PC-3 (cell line): ENCODE measurements around the gene IFITM10. TPM values are rescaled to one million over a fixed set of nuclear protein-coding genes. Genes with fewer than 3 reads are reported as not detected.

Source experiments
- ATAC-seq: fragments of 200-7000 bp; cut with Tn5 transposase; 2 replicates; pipeline ENCODE4 v1.9.1; 2020; ENCODE audit warnings: mild to moderate bottlenecking, moderate library complexity
- BruUV-seq: library from RNA; stranded (reverse); fragments of 400-500 nt; replicated peaks from 2 replicates; lab custom pipeline; 2021; lab: Mats Ljungman, UMichigan
- CTCF ChIA-PET: fragments of 300-600 bp; sonication (Branson Sonifier 250); formaldehyde crosslinking; loops from one replicate; lab custom pipeline; 2022; ENCODE audit warnings: antibody characterized with exemption; lab: Charles Lee
- POLR2A ChIA-PET: fragments of 300-600 bp; sonication (Branson Sonifier 250); formaldehyde crosslinking; loops from one replicate; lab custom pipeline; 2022; ENCODE audit warnings: antibody characterized with exemption; ENCODE audit not compliant: unreplicated experiment; lab: Charles Lee
- DNase-seq: peaks from one replicate; pipeline ENCODE4 v3.0.0-alpha.2; 2015
- H2AFZ ChIP-seq: fragments of 300-600 bp; sonication (generic); 2 replicates; pipeline ENCODE4 v1.6.0; 2016; ENCODE audit warnings: antibody characterized with exemption, low read length
- H3F3A ChIP-seq: fragments of 300-600 bp; sonication (generic); one replicate; pipeline ENCODE4 v1.6.0; 2017; ENCODE audit warnings: antibody characterized with exemption, low read length, control low read depth, mild to moderate bottlenecking; ENCODE audit not compliant: unreplicated experiment
- H3K27ac ChIP-seq: fragments of 300-600 bp; sonication (generic); 2 replicates; pipeline ENCODE4 v1.5.1; 2016; ENCODE audit warnings: mild to moderate bottlenecking, low read length
- H3K27me3 ChIP-seq: fragments of 300-600 bp; sonication (generic); 2 replicates; pipeline ENCODE4 v1.6.1; 2016; ENCODE audit warnings: low read length, mixed read lengths
- H3K36me3 ChIP-seq: fragments of 300-600 bp; sonication (generic); 2 replicates; pipeline ENCODE4 v1.6.1; 2016; ENCODE audit warnings: low read depth, mixed run types, low read length, mixed read lengths
- H3K4me1 ChIP-seq: fragments of 300-600 bp; sonication (generic); 2 replicates; pipeline ENCODE4 v1.5.1; 2016; ENCODE audit warnings: low read length; ENCODE audit not compliant: insufficient read depth
- H3K4me2 ChIP-seq: fragments of 300-600 bp; sonication (generic); 2 replicates; pipeline ENCODE4 v1.6.0; 2016; ENCODE audit warnings: low read length
- H3K4me3 ChIP-seq: fragments of 300-600 bp; sonication (generic); 2 replicates; pipeline ENCODE4 v1.5.1; 2016; ENCODE audit warnings: mild to moderate bottlenecking, low read length, mixed read lengths
- H3K79me2 ChIP-seq: fragments of 300-600 bp; sonication (generic); 2 replicates; pipeline ENCODE4 v1.6.1; 2017; ENCODE audit warnings: low read length, mixed read lengths
- H3K9ac ChIP-seq: fragments of 300-600 bp; sonication (generic); 2 replicates; pipeline ENCODE4 v1.6.0; 2016; ENCODE audit warnings: mild to moderate bottlenecking, low read length
- H3K9me2 ChIP-seq: fragments of 300-600 bp; sonication (generic); replicated peaks from 2 replicates; pipeline ENCODE4 v1.6.1; 2016; ENCODE audit warnings: mixed run types, low read length, mixed read lengths
- H3K9me3 ChIP-seq: fragments of 300-600 bp; sonication (generic); 2 replicates; pipeline ENCODE4 v1.6.1; 2016; ENCODE audit warnings: low read length, mixed read lengths
- H4K20me1 ChIP-seq: fragments of 300-600 bp; sonication (generic); 2 replicates; pipeline ENCODE4 v1.6.1; 2016; ENCODE audit warnings: low read length, mixed read lengths
- CTCF ChIP-seq: fragments of 300-600 bp; sonication (generic); conservative IDR thresholded peaks from 2 replicates; pipeline ENCODE4 v1.5.1; 2017; ENCODE audit warnings: antibody characterized with exemption, low read depth, mild to moderate bottlenecking, low read length
- EZH2 ChIP-seq: fragments of 300-600 bp; sonication (generic); IDR thresholded peaks from one replicate; pipeline ENCODE4 v1.6.1; 2017; ENCODE audit warnings: antibody characterized with exemption, mild to moderate bottlenecking, low read length; ENCODE audit not compliant: unreplicated experiment
- EZH2phosphoT487 ChIP-seq: fragments of 300-600 bp; sonication (generic); IDR thresholded peaks from 2 replicates; pipeline ENCODE4 v1.6.1; 2018; ENCODE audit warnings: mild to moderate bottlenecking, antibody characterized with exemption, low read length, borderline replicate concordance
- intact Hi-C: fragments of 100-400 bp; cut with micrococcal nuclease; formaldehyde crosslinking; loops from 2 replicates; pipeline ENCODE4 v1.9.0; 2023
- total RNA-seq: library from RNA; depleted of rRNA; stranded (reverse); fragments of >200 nt; gene quantifications from 2 replicates; pipeline ENCODE4 v1.2.3, GENCODE V29; 2014

The IFITM10 gene
- total RNA-seq, 1 experiment from 2014 or later = 1.4 TPM

DNA sequence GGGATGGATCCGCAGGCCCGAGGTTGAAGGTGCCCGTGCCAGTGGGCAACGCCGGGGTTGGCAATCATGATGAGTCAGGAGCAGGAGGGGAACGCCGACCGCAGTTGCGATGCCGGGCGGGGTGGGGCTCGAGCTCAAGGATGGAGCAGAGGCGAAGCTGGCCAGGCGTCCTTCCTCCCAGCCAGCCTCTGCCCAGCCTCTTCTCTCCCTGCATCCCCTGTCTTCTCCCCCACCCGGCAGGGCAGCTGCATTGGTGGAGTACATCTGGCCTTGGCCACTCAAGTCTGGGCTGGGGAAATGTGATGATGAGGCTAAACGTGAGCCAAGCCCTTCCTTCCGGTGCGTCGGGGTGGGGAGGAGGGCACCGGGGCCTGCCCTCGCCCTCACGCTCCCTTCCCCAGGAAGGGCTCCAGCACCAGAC lies 3.9 kb downstream of the IFITM10 start:
- intact Hi-C loops = no loop called here
- H3K27ac ChIP-seq = no peak overlapping the region
- ATAC-seq = no peak
- H3K36me3 ChIP-seq = no peaks in the 10 kb centered on the region
- no peaks in the 10 kb centered on the region for H4K20me1 ChIP-seq
- BruUV-seq = no TSS peak
- no peak overlapping the region for H3K4me2 ChIP-seq
- no peaks in the 10 kb centered on the region for H3K4me1 ChIP-seq
- H3K4me3 ChIP-seq = no peak overlapping the region
- TF ChIP-seq EZH2 (no peak), CTCF (no peak), EZH2phosphoT487 (no peak)
- H3K79me2 ChIP-seq = no peaks in the 10 kb centered on the region
- H3K9me2 ChIP-seq = no peaks in the 10 kb centered on the region
- CTCF ChIA-PET = no interaction called here
- no peak overlapping the region for H3K9ac ChIP-seq
- no peak for DNase-seq
- no peaks in the 10 kb centered on the region for H3K9me3 ChIP-seq
- H3F3A ChIP-seq = no peaks in the 10 kb centered on the region
- peaks cover 7% of the 10 kb centered on the region; the same call in 1 of the 2 replicates for H3K27me3 ChIP-seq
- POLR2A ChIA-PET = no interaction called here
- no peak overlapping the region for H2AFZ ChIP-seq

GRCh38 chr11:1745701-1746320 lies 4.6 kb downstream of the IFITM10 start:
- no TSS peak for BruUV-seq
- DNase-seq (no peak), ATAC-seq (no peak)
- H3K9me2 ChIP-seq = no peaks in the 10 kb centered on the region
- intact Hi-C loops = no loop called here
- H3F3A ChIP-seq = no peaks in the 10 kb centered on the region
- no peak overlapping the region for H2AFZ ChIP-seq
- no peak overlapping the region for H3K4me2 ChIP-seq
- no peaks in the 10 kb centered on the region for H3K36me3 ChIP-seq
- H3K4me1 ChIP-seq = no peaks in the 10 kb centered on the region
- TF ChIP-seq EZH2phosphoT487 (no peak), CTCF (no peak), EZH2 (no peak)
- peaks cover 7% of the 10 kb centered on the region; the same call in 1 of the 2 replicates for H3K27me3 ChIP-seq
- H3K27ac ChIP-seq = no peak overlapping the region
- H3K4me3 ChIP-seq = no peak overlapping the region
- no peak overlapping the region for H3K9ac ChIP-seq
- ChIA-PET CTCF (no interaction called here), POLR2A (no interaction called here)
- H4K20me1 ChIP-seq = no peaks in the 10 kb centered on the region
- no peaks in the 10 kb centered on the region for H3K9me3 ChIP-seq
- H3K79me2 ChIP-seq = no peaks in the 10 kb centered on the region

- H3K36me3 ChIP-seq = no peaks in the 10 kb centered on the region
- no peaks in the 10 kb centered on the region for H3F3A ChIP-seq
- no TSS peak for BruUV-seq
- no peak for ATAC-seq
- intact Hi-C loops = no loop called here
- H3K79me2 ChIP-seq = no peaks in the 10 kb centered on the region
- ChIA-PET POLR2A (no interaction called here), CTCF (no interaction called here)
- H3K9me3 ChIP-seq = no peaks in the 10 kb centered on the region
- no peaks in the 10 kb centered on the region for H3K9me2 ChIP-seq
- no peak for TF ChIP-seq EZH2
- TF ChIP-seq EZH2phosphoT487 = no peak
- no peaks in the 10 kb centered on the region for H4K20me1 ChIP-seq
- H3K4me3 ChIP-seq = no peak overlapping the region
- no peak overlapping the region for H2AFZ ChIP-seq
- DNase-seq = no peak
- no peaks in the 10 kb centered on the region for H3K4me1 ChIP-seq
- no peak overlapping the region for H3K4me2 ChIP-seq
- no peak overlapping the region for H3K27ac ChIP-seq
- H3K9ac ChIP-seq = no peak overlapping the region
- peaks cover 7% of the 10 kb centered on the region; the same call in 1 of the 2 replicates for H3K27me3 ChIP-seq
Measured at GRCh38 chr11:1744891-1745700, 5.3 kb downstream of the IFITM10 start.
